HepG2 (cell line): ENCODE results near the gene CHKB. TPM values are rescaled to one million over a fixed set of nuclear protein-coding genes. Genes with fewer than 3 reads are reported as not detected.
A peak's percentile ranks its signal among the peaks of the same experiment; 100 is the strongest.

Experiments
- ADNP ChIP-seq: sonication (generic); formaldehyde crosslinking; IDR thresholded peaks from 2 replicates; pipeline ENCODE4 v1.4.0; 2020; ENCODE audit warnings: missing genetic modification reagents
- HMGXB4 ChIP-seq, 2 experiments: sonication (generic) in 1 of 2; formaldehyde crosslinking in 1 of 2; IDR thresholded peaks; 2 replicates each; pipeline versions ENCODE4 v1.4.0 to v1.6.1; 2018 to 2020; ENCODE audit warnings: missing genetic modification reagents in 2 of 2, borderline replicate concordance in 1 of 2, low read depth in 1 of 2, mild to moderate bottlenecking in 1 of 2, missing biosample characterization in 1 of 2
- MBD4 ChIP-seq: IDR thresholded peaks from 2 replicates; pipeline ENCODE4 v1.6.1; 2012; ENCODE audit warnings: low read length, inconsistent platforms, borderline replicate concordance
- REST ChIP-seq, 2 experiments: IDR thresholded peaks; 2 replicates each; pipeline ENCODE4 v1.6.1; 2011 to 2012; ENCODE audit warnings: low read length in 2 of 2, borderline replicate concordance in 1 of 2, low read depth in 1 of 2, mild to moderate bottlenecking in 1 of 2, moderate library complexity in 1 of 2
- SATB2 ChIP-seq: sonication (generic); formaldehyde crosslinking; IDR thresholded peaks from 2 replicates; pipeline ENCODE4 v1.5.0; 2020; ENCODE audit warnings: missing genetic modification reagents
- U2AF2 ChIP-seq: fragments of 200-400 bp; formaldehyde crosslinking; IDR thresholded peaks from 2 replicates; pipeline ENCODE4 v1.6.1; 2017; ENCODE audit warnings: low read depth, mild to moderate bottlenecking, low read length
- ZFP1 ChIP-seq: IDR thresholded peaks from 2 replicates; pipeline ENCODE4 v1.6.1; 2016
- ZNF709 ChIP-seq: sonication (generic); formaldehyde crosslinking; IDR thresholded peaks from 2 replicates; pipeline ENCODE4 v1.5.0; 2020; ENCODE audit warnings: mild to moderate bottlenecking, missing genetic modification reagents
- polyA plus RNA-seq, 8 experiments: library from polyadenylated mRNA; depleted of rRNA in 3 of 8; stranded (reverse) in 7 of 8; unstranded in 1 of 8; fragments of >200 nt; fragmentation: Illumina TruSeq in 4 of 8; extraction: Trizol in 4 of 8; gene quantifications; 2 replicates each; pipeline versions ENCODE4 v1.2.1 to v1.2.3, GENCODE V29; 2011 to 2016; ENCODE audit warnings: low read depth in 4 of 8, missing spikeins in 1 of 8, mixed read lengths in 1 of 8; ENCODE audit not compliant: insufficient read depth in 1 of 8
- total RNA-seq, 5 experiments: library from RNA; depleted of rRNA; stranded (reverse); fragments of >200 nt; fragmentation: Illumina TruSeq; extraction: Trizol; gene quantifications; 2 replicates each; pipeline ENCODE4 v1.2.3, GENCODE V29; 2016; ENCODE audit warnings: low read depth in 1 of 5
- TF ChIP-seq, protein P1 (sequence below): sonication (generic); formaldehyde crosslinking; IDR thresholded peaks from 2 replicates; pipeline ENCODE4 v1.4.0; 2020; ENCODE audit warnings: missing genetic modification reagents
- TF ChIP-seq, protein P2 (sequence below): sonication (generic); formaldehyde crosslinking; IDR thresholded peaks from 2 replicates; pipeline ENCODE4 v1.4.0; 2020; ENCODE audit warnings: mild to moderate bottlenecking, low read depth, missing genetic modification reagents
- TF ChIP-seq, protein P3 (sequence below), 2 experiments: sonication (generic) in 1 of 2; formaldehyde crosslinking in 1 of 2; IDR thresholded peaks; 2 replicates each; pipeline versions ENCODE4 v1.6.1 to v1.9.0; 2014 to 2022; ENCODE audit warnings: antibody characterized with exemption in 1 of 2, borderline replicate concordance in 1 of 2, inconsistent platforms in 1 of 2, low read depth in 1 of 2, missing genetic modification reagents in 1 of 2

The CHKB gene
- total and polyA plus RNA-seq, 2 of the 13 experiments (the other 11 are each of a cell fraction or from before 2014, with no cell fraction given), result 24.5 to 42.7 TPM

DNA sequence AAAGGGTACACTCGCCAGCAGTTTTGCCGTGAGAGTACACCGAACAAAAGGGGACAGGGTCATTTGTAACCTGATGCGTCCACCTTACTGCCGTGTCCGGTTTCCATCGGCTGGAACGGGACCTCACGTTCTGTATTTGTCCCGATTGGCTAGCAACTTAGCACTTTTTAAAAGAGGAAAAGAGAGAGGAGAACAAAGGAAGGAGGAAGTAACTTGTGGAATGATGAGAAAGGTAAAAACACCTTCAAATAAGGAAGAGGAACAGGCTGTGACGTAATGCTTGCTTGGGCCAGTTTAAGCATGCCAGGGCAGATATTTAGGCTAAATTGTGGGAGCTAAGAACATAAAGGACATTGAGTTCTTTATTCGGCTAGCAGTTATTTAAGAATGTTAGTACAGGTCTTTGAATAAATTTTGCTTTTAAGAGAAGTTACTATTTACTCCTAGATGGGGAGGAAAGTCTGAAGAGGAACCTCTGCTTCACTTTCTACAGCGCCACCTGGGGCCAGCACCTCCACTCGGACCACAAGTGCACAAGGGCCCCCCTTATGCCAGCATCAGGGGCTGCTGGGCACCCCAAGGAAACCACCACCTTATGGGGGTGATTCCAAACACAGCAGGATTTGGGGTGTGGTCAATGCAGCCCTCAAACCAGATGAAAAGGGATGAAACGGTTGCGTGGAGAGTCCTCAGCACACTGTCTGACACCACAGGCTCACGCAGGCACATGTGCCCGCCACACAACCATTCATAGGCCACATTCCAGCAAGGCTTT, 39.5 kb upstream of the CHKB start (continued):
- TF ChIP-seq ZNF709 (CRISPR knock-in tag) (no peak), SATB2 (no peak), ZFP1 (no peak), MBD4 (no peak), HMGXB4 (CRISPR knock-in tag; IDR thresholded peaks at IDR 0.05; ENCODE audit: borderline replicate concordance in 1 of 2, low read depth in 1 of 2) (0 out of 4 replicates have a peak, but pooled peaks of 1 of the 2 experiments have one; percentile 41), U2AF2 (no peak), REST (IDR thresholded peaks at IDR 0.05; ENCODE audit: borderline replicate concordance in 1 of 2, low read depth in 1 of 2, low read length in 2 of 2) (no peak), ADNP (no peak)
- TF ChIP-seq, protein P1, sequence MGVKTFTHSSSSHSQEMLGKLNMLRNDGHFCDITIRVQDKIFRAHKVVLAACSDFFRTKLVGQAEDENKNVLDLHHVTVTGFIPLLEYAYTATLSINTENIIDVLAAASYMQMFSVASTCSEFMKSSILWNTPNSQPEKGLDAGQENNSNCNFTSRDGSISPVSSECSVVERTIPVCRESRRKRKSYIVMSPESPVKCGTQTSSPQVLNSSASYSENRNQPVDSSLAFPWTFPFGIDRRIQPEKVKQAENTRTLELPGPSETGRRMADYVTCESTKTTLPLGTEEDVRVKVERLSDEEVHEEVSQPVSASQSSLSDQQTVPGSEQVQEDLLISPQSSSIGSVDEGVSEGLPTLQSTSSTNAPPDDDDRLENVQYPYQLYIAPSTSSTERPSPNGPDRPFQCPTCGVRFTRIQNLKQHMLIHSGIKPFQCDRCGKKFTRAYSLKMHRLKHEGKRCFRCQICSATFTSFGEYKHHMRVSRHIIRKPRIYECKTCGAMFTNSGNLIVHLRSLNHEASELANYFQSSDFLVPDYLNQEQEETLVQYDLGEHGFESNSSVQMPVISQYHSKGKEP (CRISPR knock-in tag), result peak; percentile 71; the same call in 1 of the 2 replicates
- TF ChIP-seq, protein P2, sequence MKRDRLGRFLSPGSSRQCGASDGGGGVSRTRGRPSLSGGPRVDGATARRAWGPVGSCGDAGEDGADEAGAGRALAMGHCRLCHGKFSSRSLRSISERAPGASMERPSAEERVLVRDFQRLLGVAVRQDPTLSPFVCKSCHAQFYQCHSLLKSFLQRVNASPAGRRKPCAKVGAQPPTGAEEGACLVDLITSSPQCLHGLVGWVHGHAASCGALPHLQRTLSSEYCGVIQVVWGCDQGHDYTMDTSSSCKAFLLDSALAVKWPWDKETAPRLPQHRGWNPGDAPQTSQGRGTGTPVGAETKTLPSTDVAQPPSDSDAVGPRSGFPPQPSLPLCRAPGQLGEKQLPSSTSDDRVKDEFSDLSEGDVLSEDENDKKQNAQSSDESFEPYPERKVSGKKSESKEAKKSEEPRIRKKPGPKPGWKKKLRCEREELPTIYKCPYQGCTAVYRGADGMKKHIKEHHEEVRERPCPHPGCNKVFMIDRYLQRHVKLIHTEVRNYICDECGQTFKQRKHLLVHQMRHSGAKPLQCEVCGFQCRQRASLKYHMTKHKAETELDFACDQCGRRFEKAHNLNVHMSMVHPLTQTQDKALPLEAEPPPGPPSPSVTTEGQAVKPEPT (CRISPR knock-in tag), result no peak
- TF ChIP-seq, protein P3, sequence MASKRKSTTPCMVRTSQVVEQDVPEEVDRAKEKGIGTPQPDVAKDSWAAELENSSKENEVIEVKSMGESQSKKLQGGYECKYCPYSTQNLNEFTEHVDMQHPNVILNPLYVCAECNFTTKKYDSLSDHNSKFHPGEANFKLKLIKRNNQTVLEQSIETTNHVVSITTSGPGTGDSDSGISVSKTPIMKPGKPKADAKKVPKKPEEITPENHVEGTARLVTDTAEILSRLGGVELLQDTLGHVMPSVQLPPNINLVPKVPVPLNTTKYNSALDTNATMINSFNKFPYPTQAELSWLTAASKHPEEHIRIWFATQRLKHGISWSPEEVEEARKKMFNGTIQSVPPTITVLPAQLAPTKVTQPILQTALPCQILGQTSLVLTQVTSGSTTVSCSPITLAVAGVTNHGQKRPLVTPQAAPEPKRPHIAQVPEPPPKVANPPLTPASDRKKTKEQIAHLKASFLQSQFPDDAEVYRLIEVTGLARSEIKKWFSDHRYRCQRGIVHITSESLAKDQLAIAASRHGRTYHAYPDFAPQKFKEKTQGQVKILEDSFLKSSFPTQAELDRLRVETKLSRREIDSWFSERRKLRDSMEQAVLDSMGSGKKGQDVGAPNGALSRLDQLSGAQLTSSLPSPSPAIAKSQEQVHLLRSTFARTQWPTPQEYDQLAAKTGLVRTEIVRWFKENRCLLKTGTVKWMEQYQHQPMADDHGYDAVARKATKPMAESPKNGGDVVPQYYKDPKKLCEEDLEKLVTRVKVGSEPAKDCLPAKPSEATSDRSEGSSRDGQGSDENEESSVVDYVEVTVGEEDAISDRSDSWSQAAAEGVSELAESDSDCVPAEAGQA (IDR thresholded peaks at IDR 0.05; ENCODE audit: low read depth), result no peak
- TF ChIP-seq, protein P3 (CRISPR knock-in tag; IDR thresholded peaks at IDR 0.05; ENCODE audit: borderline replicate concordance), result no peak
